Ovary (tissue), 9 donors: ENCODE measurements around the gene LRRC27. TPM values are rescaled to one million over a fixed set of nuclear protein-coding genes. Genes with fewer than 3 reads are reported as not detected.

Experiments used
- DNase-seq, 5 donors: peaks; one replicate each; pipeline ENCODE4 v3.0.0-alpha.2; 2019 to 2020
- H3K27ac ChIP-seq, 2 donors: fragments of 200-600 bp; one replicate each; pipeline versions ENCODE4 v1.5.1 to v1.8.0; 2019 to 2022
- H3K27me3 ChIP-seq: fragments of 200-600 bp; one replicate; pipeline ENCODE4 v1.8.0; 2022
- H3K36me3 ChIP-seq: fragments of 200-600 bp; sonication (generic); one replicate; pipeline ENCODE4 v1.5.1; 2019
- H3K4me1 ChIP-seq: one replicate; pipeline ENCODE4 v1.8.1; 2013; ENCODE audit warnings: mild to moderate bottlenecking, moderate library complexity; ENCODE audit not compliant: insufficient read depth
- H3K4me3 ChIP-seq: fragments of 200-600 bp; sonication (generic); one replicate; pipeline ENCODE4 v1.5.1; 2017
- H3K9me3 ChIP-seq, 2 donors: fragments of 200-600 bp in 1 of 2; sonication (generic) in 1 of 2; one replicate each; pipeline versions ENCODE4 v1.5.1 to v1.8.1; 2013 to 2019; ENCODE audit warnings: mild to moderate bottlenecking in 1 of 2, moderate library complexity in 1 of 2
- EP300 ChIP-seq: sonication (generic); formaldehyde crosslinking; IDR thresholded peaks from one replicate; pipeline ENCODE4 v1.6.1; 2017; ENCODE audit warnings: antibody characterized with exemption
- POLR2A ChIP-seq: fragments of 450-650 bp; IDR thresholded peaks from one replicate; pipeline ENCODE4 v1.6.1; 2017; ENCODE audit warnings: antibody characterized with exemption, mild to moderate bottlenecking, moderate library complexity
- WGBS, 3 donors: extraction: QIAGEN DNeasy Blood & Tissue Kit in 1 of 3; methylation state at CpG; one replicate each; pipeline versions ENCODE4 v1.1.5 to v1.1.7; 2013 to 2017; 5-methylcytosine and 5-hydroxymethylcytosine counted together
- intact Hi-C, 4 donors: fragments of 100-400 bp; cut with DNase I; formaldehyde crosslinking; loops; one replicate each; pipeline versions ENCODE4 v1.11.0 to v1.15.1; 2022 to 2023
- polyA plus RNA-seq, 2 donors: library from polyadenylated mRNA; stranded (reverse); fragments of 200-250 nt in 1 of 2; fragments of 350-450 nt in 1 of 2; fragmentation: Illumina TruSeq in 1 of 2; extraction: RNeasy Lipid Tissue Mini Kit (QIAGEN cat#74804) in 1 of 2; gene quantifications; one replicate each; pipeline ENCODE4 v1.2.3, GENCODE V29; 2013 to 2014
- total RNA-seq, 7 donors: library from RNA; depleted of rRNA in 2 of 7; stranded (reverse); fragments of >200 nt in 2 of 7; fragmentation: NEBNext Ultra II Directional in 3 of 7; extraction: Animal tissue kit (Norgen Biotek cat#: 25700) in 3 of 7; gene quantifications; one replicate each; pipeline versions ENCODE4 v1.1.0 to v1.2.4, GENCODE V29; 2016 to 2023
- TF ChIP-seq, protein P1 (sequence below), 3 donors: fragments of 450-650 bp in 2 of 3; fragments of 200-600 bp in 1 of 3; IDR thresholded peaks; one replicate each; pipeline versions ENCODE4 v1.5.1 to v1.8.0; 2016 to 2022; ENCODE audit warnings: antibody characterized with exemption in 3 of 3, mild to moderate bottlenecking in 1 of 3
- donor health status: DM: no; HTN: no; CAD: no; lungs with moderate emphysema.
- donor health status: DM: no; HTN: no; CAD: no.
- donor health status: Bipolar disorder and iron deficiency.
- donor health status: DM: yes; HTN: yes; CAD: no.
- donor health status: DM: no; HTN: no; CAD: no.
- donor health status: DM: yes; HTN: yes; CAD: no.

Gene LRRC27
- total and polyA plus RNA-seq, 9 donors = 7.4 to 12.3 (median 9.3) TPM

DNA sequence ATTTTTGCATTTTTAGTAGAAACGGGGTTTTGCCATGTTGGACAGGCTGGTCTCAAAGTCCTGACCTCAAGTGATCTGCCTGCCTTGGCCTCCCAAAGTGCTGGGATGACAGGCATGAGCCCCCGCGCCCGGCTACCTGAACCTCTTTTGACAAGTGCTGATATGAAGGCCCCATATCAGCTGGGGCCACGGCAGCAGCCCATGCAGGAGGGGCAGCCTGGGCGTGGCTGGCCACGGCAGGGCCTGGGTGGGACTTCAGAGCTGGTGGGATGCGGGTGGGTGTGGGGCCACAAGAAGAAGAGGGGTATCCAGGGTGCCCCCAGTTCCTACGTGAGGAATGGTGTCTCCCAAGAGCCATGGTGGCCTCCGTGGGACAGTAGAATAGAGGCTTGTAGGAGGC is 6.9 kb downstream of the LRRC27 start:
- Histone ChIP-seq H3K36me3 (no peaks in the 10 kb centered on the region), H3K4me3 (no peak overlapping the region), H3K27ac (no peak overlapping the region), H3K9me3 (no peaks in the 10 kb centered on the region), H3K4me1 (no peaks in the 10 kb centered on the region), H3K27me3 (no peaks in the 10 kb centered on the region)
- TF ChIP-seq, protein P1, sequence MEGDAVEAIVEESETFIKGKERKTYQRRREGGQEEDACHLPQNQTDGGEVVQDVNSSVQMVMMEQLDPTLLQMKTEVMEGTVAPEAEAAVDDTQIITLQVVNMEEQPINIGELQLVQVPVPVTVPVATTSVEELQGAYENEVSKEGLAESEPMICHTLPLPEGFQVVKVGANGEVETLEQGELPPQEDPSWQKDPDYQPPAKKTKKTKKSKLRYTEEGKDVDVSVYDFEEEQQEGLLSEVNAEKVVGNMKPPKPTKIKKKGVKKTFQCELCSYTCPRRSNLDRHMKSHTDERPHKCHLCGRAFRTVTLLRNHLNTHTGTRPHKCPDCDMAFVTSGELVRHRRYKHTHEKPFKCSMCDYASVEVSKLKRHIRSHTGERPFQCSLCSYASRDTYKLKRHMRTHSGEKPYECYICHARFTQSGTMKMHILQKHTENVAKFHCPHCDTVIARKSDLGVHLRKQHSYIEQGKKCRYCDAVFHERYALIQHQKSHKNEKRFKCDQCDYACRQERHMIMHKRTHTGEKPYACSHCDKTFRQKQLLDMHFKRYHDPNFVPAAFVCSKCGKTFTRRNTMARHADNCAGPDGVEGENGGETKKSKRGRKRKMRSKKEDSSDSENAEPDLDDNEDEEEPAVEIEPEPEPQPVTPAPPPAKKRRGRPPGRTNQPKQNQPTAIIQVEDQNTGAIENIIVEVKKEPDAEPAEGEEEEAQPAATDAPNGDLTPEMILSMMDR (IDR thresholded peaks at IDR 0.05) = no peak
- TF ChIP-seq EP300 (no peak), POLR2A (no peak)
- 90 to 91% (median 91%) methylated on average over 10 of the region's 10 CpGs for WGBS, 3 donors
- intact Hi-C loops = no loop called here
- DNase-seq = no peak

DNA sequence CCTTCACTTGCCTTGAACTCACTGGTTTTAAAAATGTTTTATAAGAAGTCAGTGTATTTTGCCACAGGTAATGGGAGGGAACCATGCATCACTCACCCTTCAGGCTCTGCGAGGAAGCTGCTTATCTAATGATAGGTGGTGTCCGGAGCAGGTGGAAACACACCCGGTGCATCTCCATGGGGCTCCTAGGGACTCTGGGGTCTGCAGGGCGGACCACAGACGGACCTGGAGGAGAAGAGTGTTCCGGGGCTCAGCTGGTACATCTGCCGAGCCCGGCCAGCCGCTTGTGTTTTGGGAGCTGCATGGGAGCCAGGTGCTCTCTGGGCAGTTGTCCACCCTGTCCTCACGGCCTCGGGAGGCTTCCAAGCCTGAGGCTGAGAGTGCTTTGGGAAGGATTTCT is 7.3 kb downstream of the LRRC27 start:
- TF ChIP-seq EP300 (no peak), POLR2A (no peak)
- TF ChIP-seq, protein P1 (IDR thresholded peaks at IDR 0.05) = no peak
- Histone ChIP-seq H3K36me3 (no peaks in the 10 kb centered on the region), H3K27me3 (no peaks in the 10 kb centered on the region), H3K9me3 (no peaks in the 10 kb centered on the region), H3K27ac (no peak overlapping the region), H3K4me1 (no peaks in the 10 kb centered on the region), H3K4me3 (no peak overlapping the region)
- WGBS, 3 donors = 83 to 91% (median 90%) methylated on average over 11 of the region's 11 CpGs
- DNase-seq = no peak
- intact Hi-C loops = no loop called here

DNA sequence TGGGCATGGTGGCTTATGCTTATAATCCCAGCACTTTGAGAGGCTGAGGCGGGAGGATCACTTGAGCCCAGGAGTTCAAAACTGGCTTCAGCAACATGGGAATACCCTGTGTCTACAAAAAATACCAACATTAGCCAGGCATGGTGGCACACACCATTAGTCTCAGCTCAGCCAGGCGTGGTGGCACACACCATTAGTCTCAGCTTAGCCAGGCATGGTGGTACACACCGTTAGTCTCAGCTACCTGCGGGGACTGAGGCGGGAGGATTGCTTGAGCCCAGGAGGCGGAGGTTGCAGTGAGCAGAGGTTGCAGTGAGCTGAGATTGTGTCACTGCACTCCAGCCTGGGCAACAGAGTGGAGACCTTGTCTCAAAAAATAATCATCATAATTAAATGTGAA is 9.0 kb downstream of the LRRC27 start:
- no peak for DNase-seq
- Histone ChIP-seq H3K4me3 (no peak overlapping the region), H3K27me3 (no peaks in the 10 kb centered on the region), H3K9me3 (no peaks in the 10 kb centered on the region), H3K36me3 (no peaks in the 10 kb centered on the region), H3K27ac (no peak overlapping the region), H3K4me1 (no peaks in the 10 kb centered on the region)
- TF ChIP-seq, protein P1 (IDR thresholded peaks at IDR 0.05) = no peak
- TF ChIP-seq EP300 (no peak), POLR2A (no peak)
- intact Hi-C loops = no loop called here
- 94 to 99% (median 95%) methylated on average over 6 of the region's 6 CpGs for WGBS, 3 donors

DNA sequence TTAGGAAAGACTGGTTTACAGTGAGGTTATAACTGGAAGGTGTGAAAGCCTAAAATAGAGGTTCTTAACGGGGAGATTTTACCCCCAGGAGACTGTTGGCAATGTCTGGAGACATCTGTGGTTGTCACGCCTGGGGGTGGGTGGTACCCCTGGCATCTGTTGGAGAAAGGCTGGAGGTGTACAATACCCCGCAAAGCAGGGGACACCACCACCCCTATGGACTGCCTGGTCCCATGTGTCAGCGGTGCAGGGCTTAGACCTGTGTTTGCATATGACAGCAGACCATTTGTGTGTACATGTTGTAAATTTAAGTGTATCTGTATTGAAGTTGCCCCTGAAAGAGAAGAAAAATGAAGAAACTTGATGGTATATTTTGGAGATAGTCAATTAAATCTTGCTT is 9.8 kb downstream of the LRRC27 start:
- Histone ChIP-seq H3K27me3 (no peaks in the 10 kb centered on the region), H3K4me3 (no peak overlapping the region), H3K36me3 (no peaks in the 10 kb centered on the region), H3K27ac (no peak overlapping the region), H3K4me1 (no peaks in the 10 kb centered on the region), H3K9me3 (no peaks in the 10 kb centered on the region)
- TF ChIP-seq, protein P1 (IDR thresholded peaks at IDR 0.05) = no peak
- no peak for TF ChIP-seq POLR2A
- TF ChIP-seq EP300 = no peak
- intact Hi-C loops = no loop called here
- no peak for DNase-seq
- WGBS, 3 donors = 94 to 96% (median 96%) methylated on average over 4 of the region's 4 CpGs

DNA sequence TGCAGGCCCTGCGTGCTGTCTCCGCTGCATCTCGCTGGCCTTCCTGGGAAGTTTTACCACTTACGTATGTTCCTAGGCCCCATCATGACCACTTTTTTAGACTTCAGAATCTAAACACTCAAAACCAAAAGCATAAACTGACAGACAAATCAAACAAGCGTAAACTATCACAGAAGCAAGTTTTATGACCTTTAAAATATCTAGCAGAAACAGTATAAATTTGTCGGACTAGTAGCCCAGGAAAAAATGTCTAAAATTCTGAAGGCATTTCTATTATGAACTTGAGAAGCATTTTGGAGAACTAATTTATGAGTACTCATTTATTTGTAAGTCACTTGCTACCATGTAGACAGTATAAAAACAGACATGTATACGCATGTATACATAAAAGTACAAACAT is 10.6 kb downstream of the LRRC27 start:
- DNase-seq = no peak
- Histone ChIP-seq H3K4me3 (no peak overlapping the region), H3K4me1 (no peaks in the 10 kb centered on the region), H3K36me3 (no peaks in the 10 kb centered on the region), H3K27ac (no peak overlapping the region), H3K9me3 (no peaks in the 10 kb centered on the region), H3K27me3 (no peaks in the 10 kb centered on the region)
- intact Hi-C loops = no loop called here
- WGBS, 3 donors = 90 to 98% (median 93%) methylated on average over 7 of the region's 7 CpGs
- TF ChIP-seq, protein P1 (IDR thresholded peaks at IDR 0.05) = no peak
- TF ChIP-seq POLR2A = no peak
- no peak for TF ChIP-seq EP300
